ENCODE measurements around the gene RUSF1. TPM values are rescaled to one million over a fixed set of nuclear protein-coding genes. Genes with fewer than 3 reads are reported as not detected.
"Not testable (repeated sequence)": the region's sequence is repeated elsewhere in the genome, so short reads cannot be mapped to it uniquely, and the experiment has no call there.

The RUSF1 gene
- polyA plus RNA-seq, 1 donor, result 77.8 TPM

- DNase-seq, result no peak
These were observed 20.3 kb downstream of the RUSF1 start for GRCh38 chr16:31487720-31488467.

GRCh38 chr16:31487071-31487719 is 21.0 kb downstream of the RUSF1 start:
- DNase-seq, result no peak

- no peak for DNase-seq
These were observed 22.1 kb downstream of the RUSF1 start for GRCh38 chr16:31486045-31486444.

DNA sequence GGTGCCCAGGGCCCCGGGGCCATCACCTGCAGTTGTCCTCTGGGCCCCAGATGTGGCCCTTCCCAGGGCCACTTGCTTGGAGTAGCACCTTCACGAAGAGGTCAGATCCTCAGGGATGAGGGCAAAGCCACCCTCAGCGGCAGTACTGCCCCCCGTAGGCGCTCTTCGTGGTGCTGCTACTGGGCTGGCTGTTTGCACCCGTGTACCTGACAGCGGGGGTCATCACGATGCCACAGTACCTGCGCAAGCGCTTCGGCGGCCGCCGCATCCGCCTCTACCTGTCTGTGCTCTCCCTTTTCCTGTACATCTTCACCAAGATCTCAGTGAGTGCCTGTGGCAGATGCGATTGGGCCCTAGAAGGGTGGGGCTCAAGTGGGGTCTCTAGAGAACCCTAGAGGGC is 22.6 kb downstream of the RUSF1 start:
- DNase-seq, result no peak

DNA sequence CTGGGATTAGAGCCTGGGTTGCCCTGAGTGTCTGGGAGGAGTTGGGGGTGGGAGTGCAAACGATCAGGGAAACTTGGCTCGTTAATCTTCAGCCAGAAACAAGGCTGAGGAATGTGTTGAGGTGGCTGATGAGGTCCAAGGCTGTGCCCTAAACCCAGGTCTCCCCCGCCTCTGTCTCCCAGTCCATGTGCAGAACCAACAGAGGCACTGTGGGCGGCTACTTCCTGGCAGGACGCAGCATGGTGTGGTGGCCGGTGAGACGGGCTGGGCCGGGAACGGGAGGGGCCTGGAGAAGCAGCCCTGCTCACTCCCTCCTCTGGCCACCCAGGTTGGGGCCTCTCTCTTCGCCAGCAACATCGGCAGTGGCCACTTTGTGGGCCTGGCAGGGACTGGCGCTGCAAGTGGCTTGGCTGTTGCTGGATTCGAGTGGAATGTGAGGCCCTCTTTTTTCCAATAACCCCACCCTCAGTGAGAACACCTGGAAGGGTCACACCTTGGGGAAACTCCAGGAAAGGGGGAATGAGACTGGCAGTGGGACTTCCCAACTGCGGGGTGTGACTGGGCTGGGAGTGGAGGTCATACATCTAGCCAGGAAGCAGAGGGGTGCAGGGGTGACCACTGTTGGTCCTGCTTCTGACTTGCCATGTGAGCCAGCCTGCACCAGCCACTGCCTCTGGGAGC is 23.6 kb downstream of the RUSF1 start:
- no peak for DNase-seq

DNA sequence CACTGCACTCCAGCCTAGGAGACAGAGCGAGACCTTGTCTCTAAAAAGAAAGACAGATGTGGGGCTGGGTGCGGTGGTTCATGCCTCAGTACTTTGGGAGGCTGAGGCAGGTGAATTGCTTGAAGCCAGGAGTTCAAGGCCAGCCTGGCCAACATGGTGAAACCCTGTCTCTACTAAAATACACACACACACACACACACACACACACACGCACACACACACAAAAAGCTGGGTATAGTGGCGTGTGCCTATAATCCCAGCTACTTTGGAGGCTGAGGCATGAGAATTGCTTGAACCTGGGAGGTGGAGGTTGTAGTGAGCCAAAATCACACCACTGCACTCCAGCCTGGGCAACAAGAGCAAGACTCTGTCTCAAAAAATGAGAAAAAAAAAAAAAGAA is 24.1 kb downstream of the RUSF1 start:
- DNase-seq, result not testable (repeated sequence)

DNA sequence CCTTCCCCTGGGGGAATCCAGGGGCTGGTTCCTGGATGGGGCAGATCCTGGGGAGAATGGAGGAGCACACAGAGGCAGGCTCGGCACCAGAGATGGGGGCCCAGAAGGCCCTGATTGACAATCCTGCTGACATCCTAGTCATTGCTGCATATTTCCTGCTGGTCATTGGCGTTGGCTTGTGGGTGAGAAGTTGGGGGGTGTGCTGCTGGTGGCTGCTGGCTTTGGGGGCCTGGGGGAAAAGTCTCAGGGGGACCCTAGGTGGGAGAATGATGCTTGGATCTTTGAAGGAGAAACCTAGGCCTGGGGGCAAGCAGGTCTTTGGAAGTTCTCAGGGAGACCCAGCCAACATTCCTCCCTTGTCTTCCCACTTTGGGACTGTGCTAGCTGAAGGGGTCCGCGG is 25.1 kb downstream of the RUSF1 start, which contains the start of gene SLC5A2:
Gene SLC5A2 (plus strand): TSS at position 43 of the 400 bp plus-strand sequence. CDS start 14 bp downstream, at position 57.
- DNase-seq, result no peak

DNA sequence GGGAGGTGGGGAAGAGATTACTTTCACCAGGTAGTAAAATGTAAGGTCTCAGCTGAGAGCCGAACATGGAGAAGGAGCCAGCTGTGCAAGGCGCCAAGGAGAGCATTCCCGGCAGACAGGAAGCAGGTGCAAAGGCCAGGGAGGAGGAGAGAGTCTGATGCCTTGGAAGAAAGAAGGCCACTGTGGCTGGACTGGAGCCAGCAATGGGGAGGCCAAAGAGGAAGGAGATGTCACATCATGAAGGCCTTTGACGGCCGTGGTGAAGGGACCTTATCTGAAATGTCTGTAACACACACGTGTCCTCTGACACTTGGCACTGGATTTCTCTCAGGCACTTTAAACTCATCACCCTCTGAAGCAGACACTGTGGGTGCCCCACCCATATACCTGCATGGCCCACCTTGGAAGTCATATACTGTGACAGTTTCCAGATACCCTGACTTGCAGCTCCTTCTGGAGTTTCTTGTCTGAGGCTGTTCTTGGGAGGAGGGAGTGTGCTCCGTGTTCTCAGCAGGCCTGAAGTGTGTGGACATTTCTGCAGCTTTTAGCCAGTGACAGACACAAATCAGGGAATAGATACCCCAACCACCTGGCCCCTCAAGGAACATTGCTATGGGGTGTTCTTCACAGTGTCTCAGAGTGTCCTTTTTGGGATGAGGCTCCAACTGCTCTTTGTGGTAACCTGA is 27.2 kb downstream of the RUSF1 start:
- DNase-seq, result no peak

DNA sequence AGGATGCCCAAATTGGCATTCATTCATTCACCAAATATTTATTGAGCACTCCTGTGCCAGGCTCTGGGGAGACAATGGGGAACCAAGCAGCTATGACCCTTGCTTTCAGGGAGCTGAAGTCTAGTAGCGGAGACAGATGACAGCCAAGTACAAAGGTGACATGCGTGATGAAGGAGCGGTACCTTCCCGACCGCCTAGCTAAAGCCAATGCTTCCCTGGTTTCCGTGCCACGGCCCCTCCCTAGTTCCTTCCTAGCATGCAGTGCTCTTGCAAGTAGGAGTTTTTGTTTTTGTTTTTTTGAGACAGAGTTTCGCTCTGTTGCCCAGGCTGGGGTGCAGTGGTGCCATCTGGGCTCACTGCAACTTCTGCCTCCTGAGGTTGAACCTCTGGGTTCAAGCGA is 28.4 kb downstream of the RUSF1 start:
- DNase-seq, result no peak

- DNase-seq, result no peak
These were observed 29.2 kb downstream of the RUSF1 start for GRCh38 chr16:31478956-31479355.

- no peak for DNase-seq
These were observed 30.7 kb downstream of the RUSF1 start for GRCh38 chr16:31477220-31478216.

GRCh38 chr16:31476303-31477219 is 31.6 kb downstream of the RUSF1 start:
- no peak for DNase-seq

- DNase-seq, result no peak
These were observed 32.3 kb downstream of the RUSF1 start for GRCh38 chr16:31475946-31476302.

GRCh38 chr16:31474773-31475738 is 33.1 kb downstream of the RUSF1 start:
- DNase-seq, result no peak

DNA sequence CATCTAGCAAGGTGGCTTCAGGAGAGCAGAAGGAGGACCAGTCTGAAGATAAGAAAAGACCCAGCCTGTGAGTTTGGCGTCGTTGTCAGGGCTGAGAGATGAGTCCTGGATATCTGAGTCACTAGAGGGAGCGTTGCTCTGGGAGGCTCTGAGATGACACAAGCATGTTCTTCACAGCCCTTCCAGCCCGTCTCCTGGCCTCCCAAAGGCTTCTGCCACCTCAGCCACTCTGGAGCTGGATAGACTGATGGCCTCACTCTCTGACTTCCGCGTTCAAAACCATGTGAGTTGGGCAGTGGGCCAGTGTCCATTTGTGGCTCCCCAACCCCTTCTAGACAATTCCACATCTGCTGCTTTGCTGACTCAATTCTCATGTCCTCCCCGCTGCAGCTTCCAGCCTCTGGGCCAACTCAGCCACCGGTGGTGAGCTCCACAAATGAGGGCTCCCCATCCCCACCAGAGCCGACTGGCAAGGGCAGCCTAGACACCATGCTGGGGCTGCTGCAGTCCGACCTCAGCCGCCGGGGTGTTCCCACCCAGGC is 33.9 kb downstream of the RUSF1 start:
- DNase-seq, result no peak

GRCh38 chr16:31473264-31473984 is 34.8 kb downstream of the RUSF1 start:
- DNase-seq, result no peak

- no peak for DNase-seq
These were observed 35.4 kb downstream of the RUSF1 start for GRCh38 chr16:31472709-31473203.

Data from left kidney (tissue), 2 donors.